ENCODE measurements around the gene CHRNA9. TPM values are rescaled to one million over a fixed set of nuclear protein-coding genes. Genes with fewer than 3 reads are reported as not detected.

The CHRNA9 gene
- total RNA-seq, 1 experiment from 2014 or later: 0.85 TPM

GRCh38 chr4:40308528-40309122 lies 26.5 kb upstream of the CHRNA9 start:
- DNase-seq (ENCODE audit: low spot score): no peak

- DNase-seq (ENCODE audit: low spot score): peak; percentile 87
These were observed 25.8 kb upstream of the CHRNA9 start for GRCh38 chr4:40309250-40309774.

- DNase-seq (ENCODE audit: low spot score): no peak
These were observed 24.9 kb upstream of the CHRNA9 start for GRCh38 chr4:40310225-40310624.

- no peak for DNase-seq (ENCODE audit: low spot score)
These were observed 23.3 kb upstream of the CHRNA9 start for GRCh38 chr4:40311811-40312346.

DNA sequence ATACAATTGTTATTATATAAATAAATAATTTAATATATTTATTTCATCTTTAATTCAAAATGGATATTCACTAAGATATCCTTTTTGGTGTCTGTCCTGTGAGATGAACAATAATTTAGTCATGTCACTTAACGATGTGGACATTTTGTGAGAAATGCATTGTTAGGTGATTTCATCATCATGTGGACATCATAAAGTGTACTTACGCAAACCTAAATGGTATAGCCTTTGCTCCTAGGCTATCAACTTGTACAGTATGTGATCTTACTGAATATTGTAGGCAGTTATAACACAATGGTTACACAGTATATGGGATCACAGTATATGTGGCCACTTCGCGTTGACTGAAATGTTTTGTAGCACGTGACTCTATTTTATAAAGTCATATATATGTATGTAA lies 20.2 kb upstream of the CHRNA9 start:
- DNase-seq (ENCODE audit: low spot score): no peak

DNA sequence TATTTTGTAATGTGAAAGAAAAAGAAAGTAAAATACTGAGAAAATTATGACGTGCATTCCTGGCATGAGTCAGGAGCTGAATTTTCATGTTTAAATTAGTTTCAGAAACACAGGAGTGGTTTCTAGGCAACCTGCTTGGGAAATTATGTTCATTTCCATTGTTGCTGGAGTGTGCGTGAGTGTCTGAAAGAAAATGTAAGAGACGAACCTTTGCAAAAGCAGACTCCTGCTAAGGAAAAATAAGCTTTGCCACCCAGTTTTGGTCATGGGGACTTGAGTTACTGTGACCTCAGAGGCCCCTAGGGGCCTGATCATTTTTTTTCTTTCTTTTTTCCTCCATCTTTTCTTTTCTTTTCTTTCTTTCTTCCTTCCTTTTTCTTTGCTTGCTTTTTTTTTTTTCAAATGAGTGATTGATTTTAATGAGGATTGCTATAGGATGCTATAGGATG lies 18.8 kb upstream of the CHRNA9 start:
- DNase-seq (ENCODE audit: low spot score): peak; percentile 88

DNA sequence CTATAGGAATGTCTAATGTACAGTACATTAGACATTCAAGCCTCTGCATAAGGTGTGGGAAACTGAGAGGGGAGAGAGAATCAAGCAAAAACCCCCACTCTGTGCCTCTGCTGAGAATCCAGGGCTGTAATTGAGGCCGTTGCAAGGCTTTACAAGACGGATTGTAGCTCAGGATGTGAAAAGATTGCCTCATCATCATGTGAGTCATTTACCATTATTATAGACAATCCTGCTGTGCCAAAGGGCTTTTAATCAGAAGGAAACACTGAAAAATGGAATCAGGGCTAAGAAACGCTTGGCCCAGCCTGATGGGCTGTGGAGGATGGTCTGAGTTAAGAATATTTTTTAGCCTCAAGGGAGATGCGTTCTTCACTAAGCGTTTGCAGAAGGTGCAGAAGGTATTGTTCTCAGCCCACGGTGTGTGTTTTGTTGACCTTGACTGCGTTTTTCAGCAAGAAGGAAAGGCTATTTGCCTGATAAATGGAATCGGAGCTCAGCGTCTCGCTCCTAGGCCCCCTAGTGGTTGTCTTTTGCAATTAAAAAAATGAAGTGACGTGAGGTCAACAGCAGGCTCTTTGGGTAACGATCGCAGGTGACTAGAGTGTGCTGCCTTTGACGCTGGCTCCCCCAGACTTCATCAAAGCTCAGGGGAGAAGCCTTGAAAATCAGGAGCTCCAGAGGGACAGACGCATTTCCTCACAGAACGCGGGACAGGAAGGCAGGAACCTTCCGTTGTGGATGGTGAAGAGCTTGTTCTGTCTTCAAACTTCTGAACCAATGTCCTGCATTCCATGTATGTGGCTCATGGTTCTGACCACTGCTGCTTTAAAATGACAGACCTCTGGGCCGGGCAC lies 18.1 kb upstream of the CHRNA9 start:
- peak; percentile 96 for DNase-seq (ENCODE audit: low spot score)

- peak; percentile 48 for DNase-seq (ENCODE audit: low spot score)
These were observed 17.0 kb upstream of the CHRNA9 start for GRCh38 chr4:40317916-40318658.

- peak; percentile 97 for DNase-seq (ENCODE audit: low spot score)
These were observed 13.4 kb upstream of the CHRNA9 start for GRCh38 chr4:40321574-40322275.

GRCh38 chr4:40322811-40323210 lies 12.3 kb upstream of the CHRNA9 start:
- no peak for DNase-seq (ENCODE audit: low spot score)

DNA sequence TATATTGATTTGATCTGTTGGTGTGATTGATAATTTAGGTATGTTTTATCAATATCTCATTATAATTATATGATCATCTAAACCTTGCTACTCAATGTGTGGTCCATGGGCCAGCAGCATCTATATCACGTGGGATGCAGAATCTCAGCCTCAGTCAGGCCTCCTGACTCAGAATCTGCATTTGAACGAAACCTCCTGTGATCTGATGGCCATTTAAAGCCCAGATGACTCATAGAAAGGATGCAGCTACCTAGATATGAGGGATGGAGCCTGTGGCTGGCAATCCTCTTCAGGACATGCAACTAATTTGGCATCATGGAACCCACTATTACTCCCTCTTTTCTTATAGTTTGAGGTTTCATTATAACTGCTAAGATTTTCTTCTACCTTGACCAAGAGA lies 11.3 kb upstream of the CHRNA9 start:
- no peak for DNase-seq (ENCODE audit: low spot score)

- DNase-seq (ENCODE audit: low spot score): peak; percentile 86
These were observed 9.6 kb upstream of the CHRNA9 start for GRCh38 chr4:40325406-40326019.

DNA sequence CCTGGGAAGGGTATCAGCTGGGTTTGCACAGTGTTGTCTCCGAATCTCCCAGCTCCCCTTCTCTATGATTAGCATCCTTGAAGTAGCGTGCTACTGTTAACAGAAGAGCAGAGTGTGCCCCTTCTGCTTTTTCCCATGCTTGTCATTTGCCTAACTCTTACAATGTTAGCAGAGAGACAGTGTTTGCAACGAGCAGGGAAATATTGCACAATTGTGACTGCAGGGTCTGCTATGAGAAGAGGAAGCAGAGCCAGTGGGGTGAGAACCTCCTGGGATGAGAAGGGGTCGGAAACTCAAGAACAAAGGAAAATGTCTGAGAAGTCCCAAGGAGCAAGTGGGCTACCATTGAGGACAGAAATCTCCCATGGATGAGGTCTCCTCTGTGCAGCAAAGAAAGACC lies 7.8 kb upstream of the CHRNA9 start:
- DNase-seq (ENCODE audit: low spot score): no peak

DNA sequence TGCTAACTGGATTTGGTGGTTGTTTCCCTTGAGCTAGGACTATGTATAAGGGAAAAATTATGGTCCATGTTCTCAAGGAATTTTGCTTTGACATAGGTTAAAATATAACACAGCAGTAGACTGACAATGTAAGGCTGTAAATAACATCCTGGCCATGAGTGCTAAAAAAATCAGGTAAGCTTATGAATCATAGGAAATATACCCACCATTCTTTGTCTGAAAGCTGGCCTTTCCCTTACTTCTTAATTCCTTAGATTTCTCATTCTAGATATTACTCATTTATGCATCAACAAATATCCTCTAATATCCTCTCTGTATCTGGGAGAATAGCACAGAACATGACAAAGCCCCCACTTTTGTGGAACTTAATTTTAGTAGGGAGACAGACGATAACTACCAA lies 6.8 kb upstream of the CHRNA9 start:
- DNase-seq (ENCODE audit: low spot score): no peak

DNA sequence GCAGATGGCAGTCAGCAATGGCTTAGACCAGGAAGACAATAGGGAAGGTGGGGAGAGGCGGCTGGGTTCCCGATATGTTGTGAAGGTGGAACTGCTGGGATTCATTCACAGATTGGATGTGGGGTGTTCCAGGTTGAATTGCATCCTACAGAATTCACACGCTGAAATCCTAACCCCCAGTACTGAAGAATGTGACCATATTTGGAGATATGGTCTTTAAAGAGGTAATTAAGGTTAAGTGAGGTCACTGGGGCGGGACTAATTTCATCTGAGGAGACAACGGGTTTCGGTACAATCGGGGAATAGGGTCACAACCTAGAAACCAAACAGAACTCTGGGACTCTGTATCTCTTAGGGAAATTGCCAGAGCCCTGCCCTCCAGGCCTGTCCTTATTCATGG lies 5.3 kb upstream of the CHRNA9 start:
- no peak for DNase-seq (ENCODE audit: low spot score)

- DNase-seq (ENCODE audit: low spot score): no peak
These were observed 4.6 kb upstream of the CHRNA9 start for GRCh38 chr4:40330536-40330935.

DNA sequence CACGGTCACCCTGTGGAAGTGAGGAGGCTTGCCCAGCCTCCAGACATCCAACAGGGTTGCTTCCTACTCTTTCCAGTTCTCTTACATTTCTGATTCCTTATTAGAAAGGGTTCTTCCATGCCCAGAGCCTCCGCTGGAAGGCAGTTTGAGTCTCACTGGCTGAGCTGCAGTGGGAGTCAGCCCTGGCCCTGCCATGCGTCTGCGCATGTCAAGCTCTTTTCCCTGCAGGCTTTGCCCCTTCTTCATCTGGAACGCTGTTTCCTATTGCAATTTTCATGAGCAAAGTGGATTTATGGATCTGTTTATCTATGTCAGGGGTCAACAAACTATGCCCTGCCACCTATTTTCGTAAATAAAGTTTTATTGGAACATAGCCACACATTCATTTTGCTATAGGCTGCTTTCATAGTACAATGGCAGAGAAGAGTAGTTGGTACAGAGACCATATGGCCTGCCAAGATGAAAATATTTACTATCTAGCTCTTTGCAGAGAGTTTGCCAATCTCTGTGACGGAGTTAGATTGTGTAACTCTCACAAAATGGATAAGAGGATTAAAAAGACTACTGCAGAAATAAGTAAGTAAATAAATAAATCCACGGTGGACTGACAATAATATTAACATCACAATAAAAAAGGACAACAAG lies 3.9 kb upstream of the CHRNA9 start:
- DNase-seq (ENCODE audit: low spot score): no peak

GRCh38 chr4:40331961-40332360 lies 3.2 kb upstream of the CHRNA9 start:
- no peak for DNase-seq (ENCODE audit: low spot score)

- peak; percentile 82 for DNase-seq (ENCODE audit: low spot score)
These were observed 1.2 kb upstream of the CHRNA9 start for GRCh38 chr4:40333921-40334352.

DNA sequence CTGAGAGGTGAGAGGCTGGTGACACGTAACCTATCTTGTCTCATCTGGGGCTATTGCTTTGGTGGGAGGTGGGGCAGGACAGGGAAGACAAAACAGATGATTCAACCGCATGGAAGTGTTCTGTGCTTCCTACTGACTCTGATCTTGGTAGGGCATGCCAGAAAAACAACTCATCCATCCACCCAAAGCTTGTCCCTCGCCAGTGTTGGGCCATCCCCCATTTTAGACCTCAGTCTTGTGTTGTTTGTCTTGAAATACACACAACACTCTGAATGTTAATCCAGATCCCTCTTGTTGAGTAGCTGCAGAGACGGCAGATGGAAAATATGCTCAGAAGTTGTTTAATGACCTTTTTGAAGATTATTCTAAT lies 377 bp downstream of the CHRNA9 start:
- no peak for DNase-seq (ENCODE audit: low spot score)

DNA sequence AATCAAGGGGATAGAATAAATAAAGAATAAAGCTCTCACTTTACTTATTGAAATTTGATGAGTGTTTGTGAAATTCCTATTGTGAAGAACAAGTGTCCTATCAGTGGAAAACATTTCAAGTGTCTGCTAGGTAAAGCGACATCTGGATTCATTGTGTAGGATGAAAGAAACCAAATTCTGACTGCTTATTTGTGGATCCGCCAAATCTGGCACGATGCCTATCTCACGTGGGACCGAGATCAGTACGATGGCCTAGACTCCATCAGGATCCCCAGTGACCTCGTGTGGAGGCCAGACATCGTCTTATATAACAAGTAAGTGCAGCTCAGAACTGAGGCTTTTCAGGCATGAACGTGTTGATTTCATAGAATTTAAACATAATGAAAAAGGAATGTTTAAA lies 1.9 kb downstream of the CHRNA9 start:
- no peak for DNase-seq (ENCODE audit: low spot score)
